NCI-H146 treated with DMSO at 0.1 percent for 48 hours (cell line): Measurements from ENCODE around the gene SPECC1L.

ENCODE experiments used
- DNase-seq: peaks from one replicate; lab custom pipeline; 2025; ENCODE audit not compliant: unreplicated experiment; lab: John Stamatoyannopoulos, UW

The SPECC1L gene

GRCh38 chr22:24437091-24437490 lies 166.5 kb downstream of the SPECC1L start:
- DNase-seq: no peak

- DNase-seq: no peak
Measured at GRCh38 chr22:24437741-24438328, 167.2 kb downstream of the SPECC1L start.

DNA sequence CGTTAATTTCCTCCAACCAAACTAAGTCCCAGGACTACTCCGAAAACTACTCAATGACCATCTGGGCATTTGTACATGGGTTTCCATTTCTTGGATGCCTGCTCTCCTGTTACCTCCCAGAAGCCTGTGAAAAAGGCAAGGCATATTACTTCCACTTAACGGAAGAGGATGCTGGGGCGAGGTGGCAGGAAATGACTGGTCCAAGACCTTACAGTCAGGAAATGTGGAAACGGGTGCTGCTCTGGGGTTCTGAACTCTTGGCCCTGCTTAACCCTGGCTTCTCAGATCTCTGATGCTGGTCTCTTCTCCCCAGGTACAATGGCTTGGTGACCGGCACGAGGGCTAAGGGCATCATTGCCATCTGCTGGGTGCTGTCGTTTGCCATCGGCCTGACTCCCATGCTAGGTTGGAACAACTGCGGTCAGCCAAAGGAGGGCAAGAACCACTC lies 169.7 kb downstream of the SPECC1L start:
- DNase-seq: no peak

GRCh38 chr22:24440718-24441405 lies 170.2 kb downstream of the SPECC1L start:
- no peak for DNase-seq

DNA sequence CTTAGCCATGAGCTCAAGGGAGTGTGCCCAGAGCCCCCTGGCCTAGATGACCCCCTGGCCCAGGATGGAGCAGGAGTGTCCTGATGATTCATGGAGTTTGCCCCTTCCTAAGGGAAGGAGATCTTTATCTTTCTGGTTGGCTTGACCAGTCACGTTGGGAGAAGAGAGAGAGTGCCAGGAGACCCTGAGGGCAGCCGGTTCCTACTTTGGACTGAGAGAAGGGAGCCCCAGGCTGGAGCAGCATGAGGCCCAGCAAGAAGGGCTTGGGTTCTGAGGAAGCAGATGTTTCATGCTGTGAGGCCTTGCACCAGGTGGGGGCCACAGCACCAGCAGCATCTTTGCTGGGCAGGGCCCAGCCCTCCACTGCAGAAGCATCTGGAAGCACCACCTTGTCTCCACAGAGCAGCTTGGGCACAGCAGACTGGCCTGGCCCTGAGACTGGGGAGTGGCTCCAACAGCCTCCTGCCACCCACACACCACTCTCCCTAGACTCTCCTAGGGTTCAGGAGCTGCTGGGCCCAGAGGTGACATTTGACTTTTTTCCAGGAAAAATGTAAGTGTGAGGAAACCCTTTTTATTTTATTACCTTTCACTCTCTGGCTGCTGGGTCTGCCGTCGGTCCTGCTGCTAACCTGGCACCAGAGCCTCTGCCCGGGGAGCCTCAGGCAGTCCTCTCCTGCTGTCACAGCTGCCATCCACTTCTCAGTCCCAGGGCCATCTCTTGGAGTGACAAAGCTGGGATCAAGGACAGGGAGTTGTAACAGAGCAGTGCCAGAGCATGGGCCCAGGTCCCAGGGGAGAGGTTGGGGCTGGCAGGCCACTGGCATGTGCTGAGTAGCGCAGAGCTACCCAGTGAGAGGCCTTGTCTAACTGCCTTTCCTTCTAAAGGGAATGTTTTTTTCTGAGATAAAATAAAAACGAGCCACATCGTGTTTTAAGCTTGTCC lies 171.0 kb downstream of the SPECC1L start:
- DNase-seq: no peak

DNA sequence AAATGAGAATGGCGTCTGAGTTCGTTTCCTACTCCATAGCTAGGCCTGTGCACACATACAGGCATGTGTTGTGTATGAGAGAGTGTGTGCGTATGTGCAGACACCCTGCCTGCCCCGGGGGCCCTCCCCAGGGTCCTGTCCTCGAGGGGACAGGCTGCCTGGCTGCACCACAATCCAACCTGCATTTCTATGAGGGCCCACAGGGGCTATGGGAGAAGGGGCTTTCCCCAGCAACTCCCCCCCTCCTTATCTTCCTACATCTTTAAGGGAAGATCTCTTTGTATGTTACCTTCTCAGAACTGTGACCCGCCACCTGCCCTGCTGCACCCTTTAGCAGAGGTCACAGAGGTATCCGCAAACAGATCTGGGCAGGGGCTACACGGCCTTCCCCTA lies 171.7 kb downstream of the SPECC1L start:
- DNase-seq: no peak

DNA sequence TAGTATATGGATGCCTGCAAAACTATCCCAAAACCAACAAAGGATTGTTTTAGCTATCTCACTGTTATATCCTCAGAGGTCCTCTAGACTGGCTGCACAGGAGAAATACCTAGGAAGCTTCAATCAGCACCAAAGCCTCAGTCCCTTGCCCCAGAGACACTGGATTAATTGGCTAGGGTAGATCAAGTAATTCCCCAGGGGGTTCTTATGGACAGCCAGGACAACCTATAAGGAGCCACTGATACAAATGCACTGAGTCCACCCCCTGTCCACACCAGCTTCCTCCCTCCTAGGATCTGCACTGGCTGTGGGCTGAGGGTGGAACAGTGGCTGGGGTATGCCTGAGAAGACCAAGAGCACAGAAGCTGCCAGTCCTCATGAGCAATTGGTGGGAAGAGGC lies 173.0 kb downstream of the SPECC1L start:
- DNase-seq: no peak

- DNase-seq: no peak
Measured at GRCh38 chr22:24444251-24444650, 173.6 kb downstream of the SPECC1L start.

- no peak for DNase-seq
Measured at GRCh38 chr22:24444729-24445466, 174.3 kb downstream of the SPECC1L start.

DNA sequence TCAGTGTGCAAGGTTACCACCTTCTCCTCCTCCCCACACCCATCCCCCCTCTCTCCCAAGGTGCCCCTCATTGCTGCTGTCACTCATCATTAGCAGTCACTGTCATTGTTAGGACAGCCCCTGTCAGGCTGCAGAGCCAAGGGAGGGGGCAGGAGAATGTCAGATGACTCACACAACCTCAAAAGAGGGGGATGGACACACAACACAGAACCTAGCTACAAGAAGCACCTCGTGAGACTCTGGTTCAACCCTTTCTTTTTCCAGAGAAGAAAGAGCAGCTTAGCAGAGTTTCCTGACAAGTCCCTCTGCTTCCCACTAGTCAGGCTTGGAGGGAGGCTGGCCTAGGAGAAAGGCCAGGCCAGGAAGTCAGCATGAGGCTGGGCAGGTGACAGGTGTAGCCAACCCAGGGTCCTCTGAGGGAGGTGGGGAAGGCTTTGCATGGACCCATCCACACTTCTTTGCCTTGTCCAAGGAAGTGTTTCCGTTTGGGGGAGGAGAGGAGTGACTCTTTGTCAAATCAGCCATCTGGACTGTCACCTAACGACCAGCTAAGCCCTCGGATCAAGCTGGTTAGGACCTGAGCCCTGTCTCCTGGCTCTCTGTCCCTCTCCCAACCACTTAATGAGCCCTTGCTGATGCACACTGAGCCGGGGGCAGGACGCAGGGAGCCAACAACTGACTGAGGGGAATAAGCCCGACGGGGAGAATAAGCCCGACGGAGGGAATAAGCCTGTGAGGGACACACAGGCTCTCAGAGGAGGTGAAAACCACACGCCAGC lies 175.0 kb downstream of the SPECC1L start:
- DNase-seq: no peak

GRCh38 chr22:24446260-24446611 lies 175.6 kb downstream of the SPECC1L start:
- no peak for DNase-seq

DNA sequence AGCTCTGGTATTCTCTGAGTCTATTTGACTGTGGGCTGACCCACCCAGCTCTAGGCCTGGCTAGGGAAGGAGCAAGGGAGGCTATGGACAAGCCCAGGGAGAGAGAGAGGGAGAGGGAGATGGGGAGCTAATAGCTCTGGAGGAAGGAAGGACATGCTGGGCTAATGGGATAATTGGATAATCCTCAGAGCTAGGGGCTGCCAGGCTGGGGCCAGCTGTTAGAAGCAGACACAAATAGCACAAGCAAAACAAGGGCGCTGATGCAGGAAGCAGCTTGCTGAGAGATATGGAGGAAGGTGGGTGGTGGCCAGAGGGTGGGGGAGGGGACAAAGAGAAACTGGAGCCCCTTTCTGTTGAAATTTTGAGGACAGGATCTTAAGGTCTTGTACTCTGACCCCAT lies 180.0 kb downstream of the SPECC1L start:
- peak; percentile 89 for DNase-seq

GRCh38 chr22:24451162-24451561 lies 180.5 kb downstream of the SPECC1L start:
- DNase-seq: no peak

DNA sequence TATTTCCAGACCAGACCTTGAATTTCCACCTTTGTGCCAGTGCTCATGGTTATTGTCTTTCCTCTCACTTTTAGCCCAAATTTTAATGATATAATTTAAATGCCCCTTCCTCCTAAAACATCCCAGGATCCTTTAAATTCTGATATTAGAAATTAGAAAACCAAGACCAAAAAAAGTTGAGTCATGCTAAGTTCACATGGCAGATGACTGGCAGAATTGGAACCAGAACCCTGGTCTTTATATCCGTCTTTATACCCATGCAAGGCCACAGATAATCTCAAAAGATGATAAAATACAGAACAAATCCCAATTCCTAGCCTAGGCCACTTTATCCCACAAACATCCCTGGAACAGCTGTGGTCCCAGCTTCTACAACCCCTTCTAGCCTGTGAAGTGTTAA lies 183.2 kb downstream of the SPECC1L start:
- DNase-seq: no peak

GRCh38 chr22:24455039-24455438 lies 184.4 kb downstream of the SPECC1L start:
- DNase-seq: no peak

DNA sequence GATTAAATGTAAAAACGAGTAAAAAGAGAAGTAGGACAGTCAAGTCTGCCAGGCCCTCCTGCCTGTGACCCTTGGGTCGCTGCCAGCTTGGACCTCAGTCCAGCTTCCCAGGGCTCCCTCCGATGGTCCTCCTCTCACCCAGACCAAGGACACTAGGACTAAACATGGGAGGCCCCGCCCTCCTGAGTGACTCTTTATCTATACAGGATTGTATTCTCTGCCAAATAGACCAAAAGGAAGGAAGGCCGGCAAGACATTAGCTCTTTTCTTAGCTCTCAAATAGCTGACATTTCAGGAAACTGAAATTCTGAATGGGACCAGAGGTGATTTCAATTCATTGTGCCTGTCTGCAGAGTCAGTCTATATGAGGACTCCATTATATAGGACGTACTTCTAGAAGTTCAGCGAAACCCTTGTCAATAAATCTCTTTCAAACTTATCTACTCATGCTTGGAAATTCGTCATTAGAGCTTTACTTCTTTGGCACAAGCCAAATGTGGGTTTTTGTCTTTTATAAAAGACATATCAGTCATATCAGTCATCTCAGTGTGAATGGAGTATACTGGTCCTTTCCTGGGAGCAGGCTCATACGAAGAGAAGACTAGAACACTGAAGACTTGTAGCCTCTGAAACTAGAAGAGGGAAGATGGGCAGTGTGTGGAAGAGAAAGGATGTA lies 185.3 kb downstream of the SPECC1L start:
- DNase-seq: no peak

DNA sequence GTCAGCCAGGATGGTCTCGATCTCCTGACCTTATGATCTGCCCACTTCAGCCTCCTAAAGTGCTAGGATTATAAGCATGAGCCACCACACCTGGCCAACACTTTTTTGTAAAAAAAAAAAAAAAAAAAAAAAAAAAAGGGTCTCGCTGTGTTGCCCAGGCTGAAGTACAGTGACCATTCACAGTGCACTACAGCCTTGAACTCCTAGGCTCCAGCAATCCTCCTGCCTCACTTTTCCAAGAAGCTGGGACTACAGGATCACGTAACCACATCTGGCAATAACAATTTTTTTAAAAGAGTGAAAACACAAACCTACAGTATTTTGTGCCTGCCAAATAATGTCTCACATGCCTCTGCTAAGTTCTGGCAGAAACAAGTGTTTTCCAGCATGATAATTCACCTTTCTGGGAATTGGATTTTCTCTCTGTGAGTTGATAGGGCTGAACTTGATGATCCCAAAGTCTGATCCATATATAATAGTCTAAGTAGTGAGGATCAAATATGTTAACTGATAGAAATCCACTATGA lies 187.3 kb downstream of the SPECC1L start:
- DNase-seq: no peak

DNA sequence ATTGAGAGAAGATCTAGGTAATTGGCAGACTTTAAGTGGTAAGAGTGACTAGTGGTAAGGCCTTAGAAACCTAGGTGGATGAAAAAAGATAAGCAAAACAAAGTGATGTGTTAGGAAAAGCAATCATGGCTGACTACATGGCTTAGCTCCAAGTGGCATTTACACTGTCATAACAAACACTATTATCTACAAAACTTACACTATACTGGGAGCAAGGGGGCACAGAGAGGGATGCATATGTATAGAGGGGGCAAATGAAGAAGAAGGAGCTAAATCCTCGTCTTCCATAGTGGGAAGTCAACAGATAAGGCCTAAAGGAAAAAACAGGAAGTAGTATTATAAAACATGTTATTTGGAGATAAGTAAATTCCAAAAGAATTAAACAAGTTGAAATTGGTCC lies 189.3 kb downstream of the SPECC1L start:
- no peak for DNase-seq

DNA sequence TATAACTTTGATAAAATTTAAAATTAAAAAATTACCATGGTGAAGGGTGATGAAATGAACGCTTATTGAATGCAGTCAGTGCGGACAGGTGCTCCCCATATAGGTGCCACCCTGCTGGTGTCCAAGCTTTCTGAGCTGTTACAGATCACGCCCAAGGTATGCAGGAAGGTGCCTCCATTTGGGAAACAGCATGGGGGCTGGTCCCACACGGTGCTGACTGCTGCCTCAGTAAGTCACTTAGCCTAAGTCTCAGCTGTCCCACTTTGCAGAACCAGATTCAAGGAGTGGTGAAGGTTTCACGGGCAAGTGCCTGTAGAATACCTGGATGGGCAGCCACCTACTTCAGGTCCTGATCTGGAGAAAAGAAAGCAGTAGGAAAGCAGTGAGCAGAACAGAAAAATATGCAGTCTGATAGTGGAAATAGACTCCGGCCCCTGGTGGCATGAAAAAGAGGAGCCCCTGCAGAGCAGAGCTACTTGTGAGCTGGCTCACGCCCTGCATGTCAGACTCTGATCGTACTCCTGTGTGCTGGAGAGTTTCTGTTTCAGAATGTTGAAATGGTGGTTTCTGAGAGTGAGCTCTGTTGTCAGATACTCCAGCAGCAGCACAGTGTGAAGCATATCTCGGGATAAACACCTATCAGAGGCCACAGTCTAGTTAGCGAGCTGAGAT lies 189.9 kb downstream of the SPECC1L start:
- DNase-seq: no peak
